HG03060 (cell line): ENCODE measurements around the gene NECTIN2.

Experiments
- ATAC-seq: cut with Tn5 transposase; IDR thresholded peaks from one replicate; pipeline ENCODE4 v1.9.1; 2021; ENCODE audit warnings: low read depth, moderate number of reproducible peaks; ENCODE audit not compliant: unreplicated experiment

NECTIN2 gene

DNA sequence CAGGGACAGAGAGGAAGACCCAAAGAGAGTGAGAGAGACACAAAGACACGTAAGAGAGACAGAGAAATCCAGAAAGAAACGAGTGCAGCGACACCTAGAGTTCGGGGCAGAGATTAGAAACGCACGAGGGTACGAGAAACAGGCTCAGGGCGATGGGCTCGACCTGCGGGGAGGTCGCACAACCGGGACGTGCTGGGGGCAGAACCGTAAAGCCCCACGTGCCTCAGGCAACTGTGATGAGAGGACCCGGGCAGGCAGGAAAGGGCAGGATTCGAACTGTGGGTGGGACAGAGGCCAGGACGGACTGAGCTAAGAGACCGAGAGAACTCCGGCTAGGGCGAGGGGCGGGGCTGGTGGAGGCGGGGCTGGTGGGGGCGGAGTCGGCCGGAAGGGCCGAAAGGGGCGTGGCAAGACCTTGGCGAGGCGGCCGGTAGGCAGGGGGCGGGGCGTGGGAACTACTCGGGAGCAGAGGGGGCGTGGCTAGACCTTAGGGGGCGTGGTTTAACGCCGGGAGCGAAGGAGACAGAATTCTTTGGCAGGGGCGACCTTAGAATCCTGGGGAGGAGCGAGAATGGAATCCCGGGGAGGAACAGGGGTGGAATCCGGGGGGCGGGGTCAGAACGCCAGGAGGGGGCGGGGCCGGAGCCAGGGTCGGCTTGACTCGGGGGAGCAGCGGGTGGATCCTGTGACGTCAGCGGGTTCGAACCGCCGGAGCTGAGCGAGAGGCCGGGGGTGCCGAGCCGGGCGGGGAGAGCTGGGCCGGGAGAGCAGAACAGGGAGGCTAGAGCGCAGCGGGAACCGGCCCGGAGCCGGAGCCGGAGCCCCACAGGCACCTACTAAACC, at the start of gene NECTIN2:
NECTIN2 (plus strand) TSS at position 686 of the 843 bp plus-strand sequence. CDS start 229 bp downstream, outside the sequence.
- no peak for ATAC-seq

DNA sequence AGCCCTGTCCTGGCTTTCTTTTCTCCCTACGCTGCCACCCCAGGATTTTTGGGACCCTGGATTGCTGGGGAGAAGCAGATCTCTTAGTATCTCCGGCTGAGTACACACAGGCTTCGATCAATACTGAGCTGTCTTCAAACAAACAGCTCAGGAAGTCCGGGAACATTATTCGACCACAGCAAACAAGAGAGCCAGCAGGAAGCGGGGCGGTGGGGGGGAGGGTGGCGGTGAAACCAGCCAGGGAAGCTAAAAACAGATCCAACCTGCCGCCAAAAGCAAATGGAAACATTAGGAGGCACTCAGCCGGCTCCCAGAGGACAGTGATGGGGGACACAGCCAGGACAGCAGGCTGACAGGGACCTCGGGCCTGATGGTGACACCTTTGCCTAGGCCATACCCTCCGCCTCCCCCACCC, 49.4 kb upstream of the NECTIN2 start:
- no peak for ATAC-seq

DNA sequence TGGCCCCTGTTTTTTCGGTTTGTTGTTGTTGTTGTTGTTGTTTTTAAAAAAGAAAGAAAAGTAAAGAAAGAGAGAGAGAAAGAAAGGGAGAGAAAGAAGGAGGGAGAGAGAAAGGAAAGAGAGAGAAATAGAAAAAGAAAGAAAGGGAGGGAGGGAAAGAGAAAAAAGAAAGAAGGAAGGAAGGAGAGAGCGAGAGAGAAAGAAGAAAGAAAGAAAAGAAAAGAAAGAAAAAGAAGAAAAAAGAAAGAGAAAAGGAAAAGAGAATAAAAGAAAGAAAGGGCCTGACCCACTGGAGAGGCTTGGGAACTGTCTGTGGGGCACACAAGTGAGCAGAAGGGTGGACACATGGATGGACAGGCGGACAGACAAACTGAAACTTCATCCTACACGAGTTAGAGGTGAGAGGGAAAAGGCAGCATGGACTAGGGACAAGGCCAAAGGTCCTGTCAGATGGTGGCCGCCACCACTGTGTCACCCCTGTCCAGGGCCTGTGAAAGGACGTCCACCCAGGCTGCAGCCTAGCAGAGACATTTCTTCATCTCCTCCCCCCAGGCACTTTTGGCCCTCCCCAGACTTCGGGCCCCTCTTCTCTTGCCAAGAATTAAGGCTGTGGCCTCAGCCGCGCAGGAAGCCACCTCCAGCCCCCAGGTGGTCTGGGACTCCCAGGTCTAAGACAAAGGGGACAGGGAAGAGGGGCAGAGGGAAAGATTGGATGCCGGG, 46.3 kb upstream of the NECTIN2 start:
- no peak for ATAC-seq

DNA sequence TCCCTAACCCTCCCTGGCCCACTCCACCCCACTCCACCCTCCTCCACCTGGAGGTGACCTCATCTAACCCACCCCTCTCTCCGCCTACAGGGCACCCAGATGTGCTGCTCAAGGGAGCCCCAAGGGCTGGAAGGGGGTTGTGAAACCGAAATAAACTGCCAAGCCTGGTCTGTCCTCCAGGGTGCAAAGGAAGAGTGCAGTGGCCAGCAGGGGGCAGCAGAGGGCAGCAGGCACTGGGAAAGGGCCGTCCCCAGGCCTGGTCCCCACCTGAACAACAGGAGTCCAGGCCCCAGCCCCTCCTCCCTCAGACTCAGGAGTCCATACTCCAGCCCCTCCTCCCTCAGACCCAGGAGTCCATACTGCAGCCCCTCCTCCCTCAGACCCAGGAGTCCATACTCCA, 45.6 kb upstream of the NECTIN2 start:
- ATAC-seq: no peak

DNA sequence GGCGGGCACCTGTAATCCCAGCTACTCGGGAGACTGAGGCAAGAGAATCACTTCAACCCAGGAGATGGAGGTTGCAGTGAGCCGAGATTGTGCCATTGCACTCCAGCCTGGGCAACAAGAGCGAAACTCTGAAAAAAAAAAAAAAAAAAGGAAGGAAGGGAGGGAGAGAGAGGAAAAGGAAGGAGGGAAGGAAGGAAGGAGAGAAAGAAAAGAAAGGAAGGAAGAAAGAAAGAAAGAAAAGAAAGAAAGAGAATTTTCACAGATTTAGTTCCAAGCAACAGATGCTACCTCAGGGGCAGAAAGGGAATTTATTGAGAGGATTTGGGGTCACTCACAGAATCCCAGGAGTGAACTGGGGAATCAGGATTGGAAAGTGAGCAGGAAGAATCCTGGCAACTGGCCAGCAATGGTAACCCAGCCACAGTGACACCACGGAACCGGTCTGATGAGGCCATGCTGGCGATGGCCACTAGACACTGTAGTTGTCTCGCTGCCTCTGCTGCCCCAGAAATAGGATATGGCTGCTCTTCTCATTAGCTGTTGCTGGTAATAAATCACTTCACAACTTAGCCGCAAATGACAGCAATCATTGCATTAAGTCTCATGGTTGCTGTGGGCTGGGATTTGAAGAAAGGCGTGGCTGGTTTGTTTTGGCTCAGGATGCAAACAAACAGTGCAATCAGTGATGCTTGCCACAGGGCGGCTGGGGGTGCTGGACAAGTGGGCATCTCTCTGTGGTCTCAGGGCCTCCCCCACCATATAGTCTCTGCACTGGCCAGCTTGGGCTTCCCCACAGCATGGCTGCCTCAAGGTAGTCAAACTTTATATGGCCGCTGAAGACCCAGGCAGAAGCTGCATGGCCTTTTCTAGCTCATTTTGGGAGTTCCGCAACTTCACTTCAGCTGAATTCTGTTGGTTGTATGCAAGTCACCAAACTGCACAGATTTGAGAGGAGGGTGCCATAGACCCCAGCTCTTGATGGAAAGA, 42.4 kb upstream of the NECTIN2 start:
- no peak for ATAC-seq

DNA sequence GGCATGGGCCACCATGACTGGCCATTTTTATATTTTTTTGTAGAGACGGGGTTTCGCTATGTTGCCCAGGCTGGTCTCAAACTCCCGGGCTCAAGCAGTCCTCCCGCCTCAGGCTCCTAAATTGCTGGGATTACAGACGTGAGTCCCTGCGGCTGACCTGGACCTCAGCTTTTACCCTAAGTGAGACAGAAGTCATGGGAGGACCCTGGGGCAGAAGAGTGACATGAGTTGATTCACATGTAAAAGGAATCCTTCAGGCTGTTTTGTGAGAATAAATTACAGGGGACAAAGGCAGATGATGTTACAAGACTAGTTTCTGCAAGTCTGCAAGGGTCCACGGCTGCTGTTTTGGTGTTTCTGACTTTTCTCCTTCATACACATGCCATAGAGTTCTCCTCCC, 39.8 kb upstream of the NECTIN2 start:
- ATAC-seq: no peak

DNA sequence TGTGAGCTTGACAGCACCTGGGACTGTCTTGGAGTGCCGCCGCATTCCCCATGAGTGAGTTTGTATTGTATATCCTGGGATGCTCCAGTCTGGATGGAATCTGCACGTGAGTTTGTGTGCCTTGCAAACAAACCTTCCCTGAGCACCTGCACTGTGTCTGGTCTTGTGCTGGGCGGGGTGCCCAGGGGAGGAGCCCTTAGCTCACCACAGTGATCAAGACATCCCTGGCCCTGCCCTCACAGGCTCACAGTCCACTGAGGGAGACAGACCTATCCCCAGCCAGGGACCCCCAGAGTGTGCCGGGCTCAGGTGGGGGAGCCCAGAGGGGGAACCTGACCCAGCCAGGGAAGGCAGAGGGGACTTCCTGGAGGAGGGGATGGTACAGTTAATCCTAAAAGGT, 38.9 kb upstream of the NECTIN2 start:
- no peak for ATAC-seq

DNA sequence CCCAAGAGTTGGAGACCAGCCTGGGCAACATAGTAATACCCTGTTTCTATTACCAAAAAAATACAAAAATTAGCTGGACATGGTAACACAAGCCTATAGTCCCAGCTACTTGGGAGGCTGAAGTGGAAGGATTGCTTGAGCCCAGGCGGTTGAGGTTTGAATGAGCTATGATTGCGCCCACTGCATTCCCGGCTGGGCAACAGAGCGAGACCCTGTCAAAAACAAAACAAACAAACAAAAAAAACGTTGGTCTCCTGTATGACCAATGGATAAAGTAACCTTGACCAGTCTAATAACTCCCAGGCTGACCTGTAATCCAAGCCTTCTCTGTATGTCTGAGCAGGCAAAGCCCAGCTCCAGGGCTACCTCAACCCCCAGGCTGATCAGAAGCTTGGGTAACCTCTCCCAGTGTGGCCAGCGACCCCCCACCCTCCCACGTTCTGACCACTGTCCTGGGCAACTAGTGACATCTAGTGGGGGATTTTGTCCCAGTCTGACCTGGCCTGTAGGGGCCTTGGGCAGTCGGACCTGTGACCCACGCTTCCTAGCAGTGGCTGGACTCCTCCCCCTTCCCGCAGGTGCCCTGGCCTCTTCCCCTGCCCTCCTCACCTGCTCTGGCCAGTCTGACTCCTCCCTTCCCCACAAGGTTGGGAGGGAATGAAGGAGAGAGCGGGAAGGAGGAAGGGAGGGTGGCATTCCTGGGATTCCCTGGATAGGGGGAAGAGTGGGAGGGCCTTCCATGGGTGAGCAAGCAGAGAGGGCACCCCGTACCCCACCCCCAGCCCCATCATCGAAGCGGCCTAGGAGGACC, 38.2 kb upstream of the NECTIN2 start:
- ATAC-seq: no peak

DNA sequence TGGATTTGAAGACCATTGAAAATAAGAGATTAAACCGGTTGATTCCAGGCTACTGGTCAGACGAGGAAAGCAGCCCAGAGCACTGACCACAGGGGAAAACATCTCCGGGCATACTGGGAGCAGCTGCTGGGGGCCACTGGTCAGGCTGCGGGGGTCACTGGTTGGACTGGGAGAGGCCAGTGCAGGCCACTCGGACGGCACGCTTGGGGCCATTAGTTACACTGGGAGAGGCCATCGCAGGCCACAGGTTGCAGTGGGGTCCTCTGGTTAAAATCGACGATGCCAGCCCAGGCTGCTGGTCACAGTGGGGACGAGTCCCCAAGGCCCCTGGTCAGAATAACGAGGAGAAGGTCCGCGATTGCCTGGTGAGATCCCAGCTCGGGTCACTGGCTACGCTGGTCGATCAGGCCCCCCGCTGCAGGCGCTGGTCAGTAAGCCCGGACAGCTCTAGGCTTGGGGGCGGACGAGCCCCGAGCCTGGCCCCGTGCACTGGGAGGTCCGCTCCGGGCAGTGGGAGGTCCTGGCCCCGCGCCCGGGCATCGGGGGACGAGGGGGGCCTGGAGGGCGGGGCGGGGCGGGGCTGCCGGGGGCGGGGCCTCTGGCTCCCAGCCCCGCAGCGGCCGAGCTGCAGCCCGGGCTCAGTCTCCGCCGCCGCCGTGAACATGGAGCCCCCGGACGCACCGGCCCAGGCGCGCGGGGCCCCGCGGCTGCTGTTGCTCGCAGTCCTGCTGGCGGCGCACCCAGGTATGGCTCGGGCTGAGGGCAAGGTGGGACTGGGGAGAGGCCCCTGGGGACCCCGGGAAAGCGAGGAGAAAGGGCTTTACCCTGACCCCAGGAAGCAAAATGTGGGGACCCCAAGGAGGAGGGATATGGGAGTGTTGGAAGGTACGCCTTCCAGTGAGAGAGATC, 37.4 kb upstream of the NECTIN2 start, which contains the start of gene BCAM:
BCAM (plus strand) TSS at position 641 of the 909 bp plus-strand sequence; CDS start at position 663, 22 bp downstream.
- ATAC-seq: no peak

DNA sequence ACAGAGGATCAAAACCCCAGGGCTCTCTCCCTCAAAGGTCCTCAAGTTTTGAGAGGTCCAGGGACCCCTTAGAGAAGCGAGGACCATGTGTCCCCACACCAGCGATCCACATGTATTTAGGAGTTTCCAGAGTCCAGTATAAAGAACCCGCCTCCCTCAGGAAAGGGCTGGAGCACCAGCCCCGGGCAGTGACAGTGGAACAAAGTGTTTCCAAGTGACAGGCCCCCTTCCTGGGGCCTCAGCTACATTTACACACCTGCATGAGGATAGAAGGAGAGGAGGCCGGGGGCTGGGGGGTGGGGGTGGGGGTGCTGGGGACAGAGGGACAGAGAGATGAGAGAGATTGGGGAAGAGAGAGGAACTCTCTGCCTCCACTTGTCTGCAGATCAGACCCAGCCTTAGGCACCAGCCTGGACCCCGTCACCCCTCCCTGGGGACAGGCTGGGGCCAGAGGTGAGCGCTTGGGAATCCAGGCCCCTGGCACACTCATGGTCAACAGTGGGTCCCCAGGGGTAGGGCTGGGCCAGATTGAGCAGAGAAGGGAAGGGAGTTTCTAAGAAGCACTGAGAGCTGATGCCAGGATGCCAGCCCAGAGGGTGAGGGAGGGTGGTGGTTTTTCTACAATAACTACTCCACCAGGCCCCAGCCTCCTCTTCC, 36.4 kb upstream of the NECTIN2 start:
- no peak for ATAC-seq

DNA sequence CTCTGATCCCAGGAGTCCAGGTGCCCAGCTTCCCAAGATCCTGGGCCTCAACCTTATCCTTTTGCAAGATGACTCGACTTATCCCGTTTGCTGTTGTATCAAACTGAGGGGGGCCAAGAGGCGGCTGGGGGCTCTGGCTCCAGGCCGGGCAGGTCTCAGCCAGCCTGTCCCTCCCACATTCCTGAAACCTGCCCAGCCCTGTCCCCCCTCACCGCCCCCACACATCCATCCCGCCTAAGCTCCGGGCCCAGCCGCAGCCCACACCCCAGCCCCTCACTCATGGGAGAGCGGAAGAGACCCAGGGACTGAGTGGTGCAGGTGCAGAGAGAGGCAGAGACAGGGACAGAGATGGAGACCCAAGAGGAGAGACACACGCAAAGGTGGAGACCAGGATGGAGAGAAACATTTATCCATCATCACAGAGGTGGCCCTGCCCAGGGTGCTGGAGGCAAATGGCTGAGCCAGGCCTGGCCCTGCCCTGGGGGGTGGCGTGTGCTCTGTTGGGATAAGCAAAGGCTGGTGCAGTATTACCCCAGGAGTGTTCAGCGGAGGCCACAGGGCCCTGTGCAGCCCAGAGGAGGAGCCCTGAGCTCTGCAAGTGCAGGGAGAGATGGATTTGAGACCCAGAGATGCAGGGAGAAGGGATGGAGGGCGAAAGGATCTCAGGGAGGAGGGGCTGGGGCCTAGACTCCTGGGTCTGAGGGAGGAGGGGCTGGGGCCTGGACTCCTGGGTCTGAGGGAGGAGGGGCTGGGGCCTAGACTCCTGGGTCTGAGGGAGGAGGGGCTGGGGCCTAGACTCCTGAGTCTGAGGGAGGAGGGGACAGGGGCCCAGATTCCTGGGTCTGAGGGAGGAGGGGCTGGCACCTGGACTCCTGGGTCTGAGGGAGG, 35.6 kb upstream of the NECTIN2 start:
- no peak for ATAC-seq

DNA sequence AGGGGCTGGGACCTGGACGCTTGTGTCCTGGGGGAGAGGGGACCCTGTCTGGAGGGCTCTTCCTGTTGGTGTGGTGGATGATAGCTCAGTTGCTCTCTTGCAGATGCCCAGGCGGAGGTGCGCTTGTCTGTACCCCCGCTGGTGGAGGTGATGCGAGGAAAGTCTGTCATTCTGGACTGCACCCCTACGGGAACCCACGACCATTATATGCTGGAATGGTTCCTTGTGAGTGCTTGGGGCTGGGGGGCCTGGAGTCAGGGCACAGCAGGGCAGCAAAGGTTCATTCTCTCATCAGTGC, 35.0 kb upstream of the NECTIN2 start:
- ATAC-seq: no peak

DNA sequence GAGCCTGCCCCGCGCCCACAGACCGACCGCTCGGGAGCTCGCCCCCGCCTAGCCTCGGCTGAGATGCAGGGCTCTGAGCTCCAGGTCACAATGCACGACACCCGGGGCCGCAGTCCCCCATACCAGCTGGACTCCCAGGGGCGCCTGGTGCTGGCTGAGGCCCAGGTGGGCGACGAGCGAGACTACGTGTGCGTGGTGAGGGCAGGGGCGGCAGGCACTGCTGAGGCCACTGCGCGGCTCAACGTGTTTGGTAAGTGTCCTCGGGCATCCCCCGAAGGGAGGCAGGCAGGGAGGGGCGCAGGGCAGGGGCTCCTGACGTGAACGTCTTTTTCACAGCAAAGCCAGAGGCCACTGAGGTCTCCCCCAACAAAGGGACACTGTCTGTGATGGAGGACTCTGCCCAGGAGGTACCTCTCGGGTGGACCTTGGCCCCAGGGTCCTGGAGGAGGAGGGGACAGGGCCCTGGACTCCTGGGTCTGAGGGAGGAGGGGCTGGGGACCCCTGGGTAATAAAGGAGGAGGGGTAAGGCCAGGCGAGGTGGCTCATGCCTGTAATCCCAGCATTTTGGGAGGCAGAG, 33.9 kb upstream of the NECTIN2 start:
- ATAC-seq: no peak

DNA sequence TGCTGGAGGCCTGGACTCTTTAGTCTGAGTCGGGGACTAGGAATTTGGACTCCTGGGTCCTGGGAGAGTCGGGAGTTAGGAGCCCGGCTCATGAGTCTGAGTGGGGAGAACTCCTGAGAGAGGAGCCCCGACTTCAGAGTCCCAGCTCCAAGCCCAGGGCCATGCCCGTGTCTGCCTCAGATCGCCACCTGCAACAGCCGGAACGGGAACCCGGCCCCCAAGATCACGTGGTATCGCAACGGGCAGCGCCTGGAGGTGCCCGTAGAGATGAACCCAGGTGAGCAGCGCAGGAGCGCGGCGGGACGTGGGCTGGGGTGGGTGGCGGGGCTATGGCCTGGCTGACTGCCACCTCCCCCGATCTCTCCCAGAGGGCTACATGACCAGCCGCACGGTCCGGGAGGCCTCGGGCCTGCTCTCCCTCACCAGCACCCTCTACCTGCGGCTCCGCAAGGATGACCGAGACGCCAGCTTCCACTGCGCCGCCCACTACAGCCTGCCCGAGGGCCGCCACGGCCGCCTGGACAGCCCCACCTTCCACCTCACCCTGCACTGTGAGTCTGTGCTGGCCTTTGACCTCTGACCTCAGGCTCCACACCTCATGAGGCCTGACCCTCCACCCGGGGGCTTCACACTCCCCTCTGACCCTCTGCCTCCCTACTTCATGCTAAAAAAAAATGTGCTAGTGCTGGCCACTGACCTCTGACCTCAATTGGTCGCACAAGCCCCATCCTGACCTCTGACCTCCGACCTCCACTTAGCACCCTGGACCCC, 32.8 kb upstream of the NECTIN2 start:
- no peak for ATAC-seq

DNA sequence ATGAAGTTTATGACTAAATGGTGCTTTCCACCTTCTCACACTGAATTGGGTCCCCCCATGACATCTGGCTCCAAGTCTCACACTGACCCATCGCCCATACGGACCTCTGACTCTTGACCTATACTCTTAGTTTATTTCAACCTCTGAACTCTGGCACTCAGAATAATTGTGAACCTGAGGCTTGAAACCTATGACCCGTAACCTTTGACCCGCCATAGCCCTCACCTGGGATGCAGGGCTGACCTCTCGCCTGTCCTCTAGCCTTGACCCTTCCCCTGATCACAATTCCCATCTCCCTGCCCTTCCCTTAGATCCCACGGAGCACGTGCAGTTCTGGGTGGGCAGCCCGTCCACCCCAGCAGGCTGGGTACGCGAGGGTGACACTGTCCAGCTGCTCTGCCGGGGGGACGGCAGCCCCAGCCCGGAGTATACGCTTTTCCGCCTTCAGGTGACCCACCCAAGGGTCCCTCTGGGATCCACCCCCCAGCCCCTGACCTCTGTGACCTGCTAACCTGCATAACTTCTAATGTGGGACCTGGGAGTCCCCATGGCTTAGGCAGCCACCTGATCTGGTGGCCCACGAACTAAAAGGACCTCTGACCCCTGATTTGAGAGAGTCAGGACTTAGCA, 32.1 kb upstream of the NECTIN2 start:
- ATAC-seq: no peak

DNA sequence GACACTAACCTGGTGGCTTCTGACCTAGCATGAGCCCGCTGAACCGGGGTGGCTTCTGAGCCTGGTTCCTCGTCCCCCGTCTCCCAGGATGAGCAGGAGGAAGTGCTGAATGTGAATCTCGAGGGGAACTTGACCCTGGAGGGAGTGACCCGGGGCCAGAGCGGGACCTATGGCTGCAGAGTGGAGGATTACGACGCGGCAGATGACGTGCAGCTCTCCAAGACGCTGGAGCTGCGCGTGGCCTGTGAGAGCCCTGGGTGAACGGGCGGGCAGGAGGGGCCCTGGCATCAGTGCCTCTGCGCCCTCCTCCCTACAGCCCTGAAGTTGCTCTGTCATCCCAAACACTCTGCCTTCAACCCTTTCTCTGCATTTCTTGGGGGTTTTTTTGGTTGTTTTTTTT, 31.6 kb upstream of the NECTIN2 start:
- no peak for ATAC-seq
